Vagina (tissue), 2 donors: ENCODE data around the gene DBR1.

Experiments
- CTCF ChIP-seq, 3 experiments: fragments of 450-650 bp in 2 of 3; fragments of 200-600 bp in 1 of 3; sonication (generic) in 1 of 3; IDR thresholded peaks; one replicate each; pipeline ENCODE4 v1.5.1; 2017 to 2019; ENCODE audit warnings: antibody characterized with exemption in 3 of 3, mild to moderate bottlenecking in 2 of 3, moderate library complexity in 2 of 3
- POLR2A ChIP-seq, 2 donors: fragments of 450-650 bp; IDR thresholded peaks; one replicate each; pipeline ENCODE4 v1.6.1; 2017; ENCODE audit warnings: antibody characterized with exemption in 2 of 2, mild to moderate bottlenecking in 2 of 2, moderate library complexity in 2 of 2

- TF ChIP-seq CTCF (IDR thresholded peaks at IDR 0.05) (no peak), POLR2A (IDR thresholded peaks at IDR 0.05) (no peak)
These were observed 5.8 kb upstream of the DBR1 start for GRCh38 chr3:138180375-138181029.
